TTC549 (cell line): ENCODE results near the gene RASGEF1C.

ENCODE experiments used
- FAIRE-seq: peaks from 2 replicates; lab custom pipeline; 2012; peaks lifted over from hg19 to GRCh38; lab: Jason Lieb, UNC

RASGEF1C gene

GRCh38 chr5:180179442-180180420 lies 29.3 kb downstream of the RASGEF1C start:
- no peak for FAIRE-seq

GRCh38 chr5:180178531-180179441 lies 30.2 kb downstream of the RASGEF1C start:
- FAIRE-seq: no peak

GRCh38 chr5:180176191-180176590 lies 32.8 kb downstream of the RASGEF1C start:
- no peak for FAIRE-seq

DNA sequence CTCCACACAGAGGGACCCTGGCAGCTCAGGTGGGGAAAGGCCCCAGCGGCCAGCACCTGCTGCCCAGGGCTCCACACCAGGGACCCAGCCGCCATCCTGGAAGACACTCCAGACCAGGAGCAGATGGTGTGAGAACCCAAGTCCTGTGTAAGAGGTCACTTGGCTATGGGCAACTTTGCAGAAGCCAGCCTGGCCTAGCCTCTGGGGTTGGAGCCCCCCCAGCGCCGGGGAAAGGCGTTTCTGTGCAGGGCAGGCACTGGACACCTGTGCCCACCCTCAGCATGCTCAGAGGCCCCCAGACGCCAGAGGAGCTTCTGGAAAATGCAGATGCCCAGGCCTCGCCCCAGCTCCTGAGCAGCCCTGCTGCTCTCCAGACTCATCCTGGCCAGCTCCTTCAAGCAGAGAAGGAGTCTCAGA lies 34.0 kb downstream of the RASGEF1C start:
- no peak for FAIRE-seq

DNA sequence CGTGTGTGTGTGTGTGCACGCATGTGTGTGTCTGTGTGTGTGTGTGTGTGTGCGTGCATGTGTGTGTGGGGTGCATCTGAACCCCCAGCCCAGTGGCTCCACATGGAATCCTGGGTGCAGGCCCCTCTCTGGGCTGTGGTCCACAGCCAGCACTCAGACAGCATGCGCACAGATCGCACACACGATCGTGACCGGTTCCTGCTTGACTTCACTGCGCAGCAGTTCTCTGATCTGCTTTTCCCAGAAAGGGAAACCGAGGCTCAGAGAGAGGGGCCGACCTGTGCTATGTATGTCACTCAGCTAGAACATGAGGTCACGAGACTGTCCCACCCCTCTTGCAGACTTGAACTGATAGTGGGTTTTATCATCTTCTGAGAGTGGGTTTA lies 34.4 kb downstream of the RASGEF1C start:
- no peak for FAIRE-seq

DNA sequence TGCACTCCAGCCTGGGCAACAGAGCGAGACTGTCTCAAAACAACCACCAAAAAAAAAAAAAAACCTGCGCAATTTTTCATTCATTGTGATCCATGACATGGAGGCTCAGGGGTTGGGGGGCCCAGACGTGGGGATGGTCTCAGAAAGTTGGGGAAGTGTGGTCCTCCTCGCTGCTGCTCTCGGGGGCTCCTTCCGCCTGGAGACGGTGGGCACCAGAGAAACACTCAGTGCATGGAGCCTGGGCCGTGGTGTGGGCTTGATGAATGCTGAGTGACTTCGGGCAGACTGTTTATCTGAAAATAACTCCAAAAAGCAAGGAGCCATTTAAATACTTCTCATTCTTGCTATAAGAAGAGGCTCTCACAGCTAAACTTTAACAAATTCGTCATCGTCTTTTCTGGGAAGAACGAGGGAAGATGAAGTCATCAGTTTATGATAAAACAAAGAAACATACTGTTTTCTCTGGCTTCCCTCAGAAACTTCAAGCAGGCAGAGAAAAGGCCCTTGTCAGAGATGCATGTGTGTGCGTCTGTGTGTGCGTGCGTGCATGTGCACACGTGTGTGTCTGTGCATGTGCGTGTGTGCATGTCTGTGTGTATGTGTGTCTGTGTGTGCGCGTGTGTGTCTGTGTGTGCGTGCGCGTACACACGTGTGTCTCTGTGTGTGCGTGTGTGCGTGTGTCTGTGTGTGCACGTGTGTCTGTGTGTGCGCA lies 35.0 kb downstream of the RASGEF1C start:
- no peak for FAIRE-seq

DNA sequence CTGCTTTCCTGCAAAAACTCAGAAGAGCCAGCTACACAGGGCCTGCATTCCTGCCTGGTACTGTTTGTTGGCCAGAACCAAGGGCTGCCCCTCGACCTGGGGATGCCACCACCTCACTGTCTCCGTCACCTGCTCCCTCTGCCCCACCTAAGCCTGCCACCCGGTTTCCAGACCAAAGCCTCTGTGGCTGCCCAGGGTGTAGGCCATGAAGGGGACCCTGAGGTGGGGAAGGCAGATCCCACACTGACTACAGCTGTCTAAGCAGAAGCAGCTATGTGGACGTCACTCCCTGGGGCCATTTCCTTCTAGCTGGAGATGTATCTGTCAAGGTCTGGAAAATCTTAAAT lies 35.8 kb downstream of the RASGEF1C start:
- FAIRE-seq: no peak

- FAIRE-seq: no peak
These were observed 36.4 kb downstream of the RASGEF1C start for GRCh38 chr5:180172447-180173197.

DNA sequence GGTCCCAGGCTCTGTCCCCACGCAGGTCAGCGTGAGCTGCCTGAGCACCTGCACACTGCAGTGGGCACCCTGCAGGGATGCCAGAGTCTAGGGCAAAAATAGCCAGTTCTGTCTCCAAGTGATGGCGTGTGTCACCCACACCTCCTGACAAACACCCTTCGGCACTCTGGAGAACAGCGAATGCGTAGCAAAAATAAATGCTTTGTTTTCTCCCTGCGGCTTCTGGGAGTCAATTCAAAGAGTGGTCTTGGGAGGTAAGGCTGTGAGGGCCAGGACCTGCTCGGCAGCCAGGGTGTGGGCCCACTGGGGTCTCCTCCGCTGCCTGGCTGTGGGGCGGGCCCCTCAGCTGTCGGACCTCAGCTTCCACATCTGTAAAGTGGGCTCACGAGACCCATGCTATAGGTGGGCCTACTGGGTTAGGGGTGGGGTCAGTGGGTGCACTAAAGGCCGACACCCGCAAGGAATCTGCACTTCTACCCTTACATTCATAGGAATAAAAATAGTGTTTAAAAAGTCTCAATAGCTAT lies 37.4 kb downstream of the RASGEF1C start:
- no peak for FAIRE-seq

- FAIRE-seq: no peak
These were observed 38.0 kb downstream of the RASGEF1C start for GRCh38 chr5:180170810-180171567.

DNA sequence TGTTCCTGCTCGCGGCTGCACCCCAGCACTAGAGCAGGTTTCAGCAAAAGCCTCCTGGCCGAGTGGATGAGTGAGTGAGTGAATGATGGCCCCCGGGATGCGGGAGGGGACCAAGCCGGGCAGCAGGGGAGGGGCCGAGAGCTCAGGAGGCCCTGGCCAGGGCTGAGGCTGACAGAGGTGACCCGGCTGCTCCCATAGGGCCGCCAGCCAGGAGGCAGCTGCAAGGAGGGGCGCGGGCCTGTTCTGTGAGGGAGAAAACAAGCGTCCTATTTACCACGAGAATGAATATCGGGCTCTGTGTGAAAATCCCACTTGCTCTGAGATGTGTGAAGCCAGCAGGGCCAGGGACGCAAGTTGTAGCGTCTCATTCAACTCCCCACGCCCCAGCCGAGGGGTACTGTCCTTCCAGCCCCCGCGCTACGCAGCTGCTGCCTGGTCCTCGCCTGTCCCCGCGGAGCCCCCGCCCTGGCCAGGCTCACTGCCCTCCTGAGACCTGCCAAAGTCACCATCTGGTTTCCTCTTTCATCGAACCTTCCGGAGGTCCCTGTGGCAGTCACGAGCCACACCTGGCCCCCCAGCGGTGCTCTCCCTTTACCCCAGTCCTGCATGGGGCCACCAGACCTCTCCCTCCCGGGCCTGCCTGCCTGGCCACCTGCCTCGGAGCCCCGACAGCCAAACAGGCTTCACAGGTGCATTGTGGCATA lies 38.8 kb downstream of the RASGEF1C start:
- FAIRE-seq: no peak

DNA sequence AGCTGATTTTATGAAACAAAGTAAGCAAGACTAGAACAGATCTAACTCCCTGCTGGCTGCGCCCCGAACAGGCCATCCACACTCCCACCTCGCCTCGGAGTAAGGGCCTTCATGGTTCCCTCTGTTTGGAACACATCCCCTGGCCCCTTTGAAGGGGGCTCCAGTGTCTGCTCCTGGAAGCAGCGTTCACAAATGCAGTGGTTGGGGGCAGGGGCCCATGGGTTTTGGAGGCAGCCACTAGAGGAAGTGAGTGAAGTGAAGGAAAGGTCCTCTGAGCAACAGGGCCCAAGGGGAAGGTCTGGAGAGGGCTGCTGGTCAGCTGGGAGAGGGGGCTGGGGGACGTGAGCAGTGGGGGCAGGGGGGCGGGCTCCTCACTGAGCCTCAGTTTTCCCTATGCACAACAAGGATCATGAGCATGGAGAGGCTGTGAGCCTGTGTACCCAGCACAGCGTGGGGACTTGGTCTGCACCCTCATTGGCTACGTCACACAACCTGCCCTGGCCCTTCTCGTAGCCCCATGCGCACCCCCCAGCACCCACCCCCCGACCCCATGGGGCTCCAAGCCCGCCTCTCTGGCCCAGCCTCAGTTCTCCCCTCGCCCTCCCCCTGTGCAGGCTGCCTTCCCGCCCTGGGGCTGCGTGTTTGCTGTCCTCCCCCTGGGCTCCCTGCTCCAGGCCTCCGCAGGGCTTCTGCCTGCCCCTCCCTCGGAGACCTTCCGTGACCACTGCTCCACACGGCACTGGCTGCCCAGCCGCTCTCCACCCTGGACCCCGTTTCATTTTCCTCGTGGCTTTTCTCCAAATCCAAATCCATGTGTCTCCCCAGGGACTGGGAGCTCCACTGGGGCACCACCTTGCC lies 39.5 kb downstream of the RASGEF1C start:
- FAIRE-seq: no peak

- FAIRE-seq: no peak
These were observed 40.3 kb downstream of the RASGEF1C start for GRCh38 chr5:180168758-180169157.

GRCh38 chr5:180166176-180166575 lies 42.8 kb downstream of the RASGEF1C start:
- no peak for FAIRE-seq

DNA sequence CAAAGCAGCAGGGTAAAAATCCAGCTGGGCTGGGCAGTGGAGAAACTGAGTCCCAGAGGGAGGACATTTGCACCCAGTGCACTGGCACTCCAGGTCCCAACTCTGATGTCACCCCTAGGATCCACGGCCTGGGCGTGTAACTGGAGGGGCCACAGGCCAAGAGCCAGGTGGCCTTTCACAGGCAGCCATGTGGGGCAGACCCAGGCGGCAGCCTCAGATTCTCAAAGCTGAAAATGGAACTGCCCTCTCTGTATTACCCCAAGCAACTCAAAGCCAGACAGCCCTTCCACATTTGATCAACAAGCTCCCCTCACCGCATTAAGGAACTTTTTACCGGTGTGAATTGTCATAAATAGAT lies 46.7 kb downstream of the RASGEF1C start:
- FAIRE-seq: no peak

GRCh38 chr5:180161420-180162303 lies 47.3 kb downstream of the RASGEF1C start:
- no peak for FAIRE-seq

- no peak for FAIRE-seq
These were observed 48.2 kb downstream of the RASGEF1C start for GRCh38 chr5:180160789-180161188.

DNA sequence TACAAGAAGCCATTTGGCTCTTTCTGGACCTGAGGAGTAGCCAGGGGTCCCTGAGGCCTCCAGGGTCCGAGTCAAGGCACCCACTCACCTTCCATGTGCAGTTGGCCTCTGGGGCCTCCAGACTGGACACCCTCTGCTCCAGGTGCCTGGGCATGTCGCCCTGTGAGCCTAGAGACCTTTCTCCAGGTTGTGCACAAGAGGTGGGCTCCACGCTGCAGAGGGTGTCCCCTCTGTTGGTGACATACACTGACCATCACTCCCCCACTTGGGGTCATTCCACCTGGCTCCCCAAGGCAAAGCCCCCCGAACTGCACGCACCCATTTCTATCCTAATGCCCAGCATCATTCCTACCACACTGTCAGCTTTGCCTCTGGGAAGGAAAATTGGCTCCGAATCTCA lies 48.8 kb downstream of the RASGEF1C start:
- no peak for FAIRE-seq
